Neural cell (in vitro differentiated cells): ENCODE data around the gene GABPB1.

Experiments
- EP300 ChIP-seq: fragments of 450-650 bp; conservative IDR thresholded peaks from 2 replicates; pipeline ENCODE4 v1.6.1; 2014; ENCODE audit warnings: antibody characterized with exemption, mild to moderate bottlenecking, moderate library complexity; ENCODE audit not compliant: poor library complexity, severe bottlenecking
- EZH2 ChIP-seq: fragments of 200-600, 300-800 bp; shearing (Covaris generic), sonication (generic); IDR thresholded peaks from 2 replicates; pipeline ENCODE4 v1.6.1; 2014; ENCODE audit warnings: antibody characterized with exemption, low read length, borderline replicate concordance, mild to moderate bottlenecking; ENCODE audit not compliant: insufficient read depth, poor library complexity, severe bottlenecking
- MXI1 ChIP-seq: fragments of 450-650 bp; conservative IDR thresholded peaks from 2 replicates; pipeline ENCODE4 v1.6.1; 2014; ENCODE audit warnings: antibody characterized with exemption, mild to moderate bottlenecking; ENCODE audit not compliant: poor library complexity, severe bottlenecking
- POLR2AphosphoS5 ChIP-seq: IDR thresholded peaks from 2 replicates; pipeline ENCODE4 v1.6.1; 2012
- TF ChIP-seq, protein P1 (sequence below): fragments of 450-650 bp; IDR thresholded peaks from 2 replicates; pipeline ENCODE4 v1.5.1; 2014; ENCODE audit warnings: antibody characterized with exemption, mild to moderate bottlenecking, moderate library complexity; ENCODE audit not compliant: poor library complexity, severe bottlenecking
- TF ChIP-seq, protein P2 (sequence below): IDR thresholded peaks from 2 replicates; pipeline ENCODE4 v1.6.1; 2012; ENCODE audit warnings: borderline replicate concordance

DNA sequence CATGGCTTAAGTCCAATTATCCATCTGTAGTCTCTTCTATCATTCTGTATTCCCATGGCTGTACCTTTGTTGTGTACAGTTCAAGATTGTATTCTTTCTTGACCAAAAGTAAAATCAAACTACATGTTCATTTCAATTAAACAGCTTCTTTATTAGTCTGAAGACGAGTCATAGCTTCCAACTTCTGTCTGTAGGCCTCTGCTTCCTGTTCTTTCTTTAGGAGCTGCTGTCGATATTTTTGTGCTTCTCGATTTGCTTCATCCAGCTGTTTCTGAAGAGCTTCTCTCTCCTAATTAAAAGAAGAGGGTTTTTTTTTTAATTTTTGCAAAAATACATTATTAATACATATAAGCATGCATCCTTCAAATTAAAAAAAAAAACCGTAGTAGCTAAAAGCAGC lies 76.5 kb downstream of the GABPB1 start:
- TF ChIP-seq EZH2 (no peak), MXI1 (no peak), POLR2AphosphoS5 (no peak), EP300 (no peak)
- TF ChIP-seq, protein P1, sequence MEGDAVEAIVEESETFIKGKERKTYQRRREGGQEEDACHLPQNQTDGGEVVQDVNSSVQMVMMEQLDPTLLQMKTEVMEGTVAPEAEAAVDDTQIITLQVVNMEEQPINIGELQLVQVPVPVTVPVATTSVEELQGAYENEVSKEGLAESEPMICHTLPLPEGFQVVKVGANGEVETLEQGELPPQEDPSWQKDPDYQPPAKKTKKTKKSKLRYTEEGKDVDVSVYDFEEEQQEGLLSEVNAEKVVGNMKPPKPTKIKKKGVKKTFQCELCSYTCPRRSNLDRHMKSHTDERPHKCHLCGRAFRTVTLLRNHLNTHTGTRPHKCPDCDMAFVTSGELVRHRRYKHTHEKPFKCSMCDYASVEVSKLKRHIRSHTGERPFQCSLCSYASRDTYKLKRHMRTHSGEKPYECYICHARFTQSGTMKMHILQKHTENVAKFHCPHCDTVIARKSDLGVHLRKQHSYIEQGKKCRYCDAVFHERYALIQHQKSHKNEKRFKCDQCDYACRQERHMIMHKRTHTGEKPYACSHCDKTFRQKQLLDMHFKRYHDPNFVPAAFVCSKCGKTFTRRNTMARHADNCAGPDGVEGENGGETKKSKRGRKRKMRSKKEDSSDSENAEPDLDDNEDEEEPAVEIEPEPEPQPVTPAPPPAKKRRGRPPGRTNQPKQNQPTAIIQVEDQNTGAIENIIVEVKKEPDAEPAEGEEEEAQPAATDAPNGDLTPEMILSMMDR: no peak
- TF ChIP-seq, protein P2, sequence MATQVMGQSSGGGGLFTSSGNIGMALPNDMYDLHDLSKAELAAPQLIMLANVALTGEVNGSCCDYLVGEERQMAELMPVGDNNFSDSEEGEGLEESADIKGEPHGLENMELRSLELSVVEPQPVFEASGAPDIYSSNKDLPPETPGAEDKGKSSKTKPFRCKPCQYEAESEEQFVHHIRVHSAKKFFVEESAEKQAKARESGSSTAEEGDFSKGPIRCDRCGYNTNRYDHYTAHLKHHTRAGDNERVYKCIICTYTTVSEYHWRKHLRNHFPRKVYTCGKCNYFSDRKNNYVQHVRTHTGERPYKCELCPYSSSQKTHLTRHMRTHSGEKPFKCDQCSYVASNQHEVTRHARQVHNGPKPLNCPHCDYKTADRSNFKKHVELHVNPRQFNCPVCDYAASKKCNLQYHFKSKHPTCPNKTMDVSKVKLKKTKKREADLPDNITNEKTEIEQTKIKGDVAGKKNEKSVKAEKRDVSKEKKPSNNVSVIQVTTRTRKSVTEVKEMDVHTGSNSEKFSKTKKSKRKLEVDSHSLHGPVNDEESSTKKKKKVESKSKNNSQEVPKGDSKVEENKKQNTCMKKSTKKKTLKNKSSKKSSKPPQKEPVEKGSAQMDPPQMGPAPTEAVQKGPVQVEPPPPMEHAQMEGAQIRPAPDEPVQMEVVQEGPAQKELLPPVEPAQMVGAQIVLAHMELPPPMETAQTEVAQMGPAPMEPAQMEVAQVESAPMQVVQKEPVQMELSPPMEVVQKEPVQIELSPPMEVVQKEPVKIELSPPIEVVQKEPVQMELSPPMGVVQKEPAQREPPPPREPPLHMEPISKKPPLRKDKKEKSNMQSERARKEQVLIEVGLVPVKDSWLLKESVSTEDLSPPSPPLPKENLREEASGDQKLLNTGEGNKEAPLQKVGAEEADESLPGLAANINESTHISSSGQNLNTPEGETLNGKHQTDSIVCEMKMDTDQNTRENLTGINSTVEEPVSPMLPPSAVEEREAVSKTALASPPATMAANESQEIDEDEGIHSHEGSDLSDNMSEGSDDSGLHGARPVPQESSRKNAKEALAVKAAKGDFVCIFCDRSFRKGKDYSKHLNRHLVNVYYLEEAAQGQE: no peak
